Measurements from ENCODE around the gene TSPAN9. TPM values are rescaled to one million over a fixed set of nuclear protein-coding genes. Genes with fewer than 3 reads are reported as not detected.

The TSPAN9 gene
- total RNA-seq, 1 donor from 2014 or later = 5.0 TPM

DNA sequence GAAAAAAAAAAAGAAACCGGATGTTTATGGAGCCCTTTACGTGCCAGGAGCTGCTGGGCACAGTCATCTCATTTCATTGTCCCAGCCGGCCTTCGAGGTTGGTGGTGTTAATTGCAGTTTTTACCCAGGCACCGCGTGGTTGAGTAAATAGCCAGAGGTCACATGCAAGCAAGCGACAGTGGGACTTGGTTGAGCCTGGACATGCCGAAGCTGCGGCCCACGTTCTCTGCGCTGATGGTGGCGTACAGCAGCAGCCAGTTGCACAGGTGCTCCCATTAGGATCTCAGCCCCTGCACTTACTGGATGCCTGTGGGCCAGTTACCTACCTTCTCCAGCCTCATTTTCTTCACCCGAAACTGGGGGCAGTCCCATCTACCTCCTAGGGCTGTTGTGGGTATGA is 54.0 kb downstream of the TSPAN9 start:
- no peak for TF ChIP-seq CTCF (IDR thresholded peaks at IDR 0.05; ENCODE audit: insufficient read depth, low read length, severe bottlenecking)
- H3K27me3 ChIP-seq (ENCODE audit: control insufficient read depth, insufficient read depth, low read length) = no peaks in the 10 kb centered on the region
- DNase-seq (ENCODE audit: low read depth) = no peak
- no peak overlapping the region for H3K4me3 ChIP-seq (ENCODE audit: low read depth, low read length)
- H3K36me3 ChIP-seq (ENCODE audit: control insufficient read depth, insufficient read depth, low read length) = no peaks in the 10 kb centered on the region
- FAIRE-seq = no peak

DNA sequence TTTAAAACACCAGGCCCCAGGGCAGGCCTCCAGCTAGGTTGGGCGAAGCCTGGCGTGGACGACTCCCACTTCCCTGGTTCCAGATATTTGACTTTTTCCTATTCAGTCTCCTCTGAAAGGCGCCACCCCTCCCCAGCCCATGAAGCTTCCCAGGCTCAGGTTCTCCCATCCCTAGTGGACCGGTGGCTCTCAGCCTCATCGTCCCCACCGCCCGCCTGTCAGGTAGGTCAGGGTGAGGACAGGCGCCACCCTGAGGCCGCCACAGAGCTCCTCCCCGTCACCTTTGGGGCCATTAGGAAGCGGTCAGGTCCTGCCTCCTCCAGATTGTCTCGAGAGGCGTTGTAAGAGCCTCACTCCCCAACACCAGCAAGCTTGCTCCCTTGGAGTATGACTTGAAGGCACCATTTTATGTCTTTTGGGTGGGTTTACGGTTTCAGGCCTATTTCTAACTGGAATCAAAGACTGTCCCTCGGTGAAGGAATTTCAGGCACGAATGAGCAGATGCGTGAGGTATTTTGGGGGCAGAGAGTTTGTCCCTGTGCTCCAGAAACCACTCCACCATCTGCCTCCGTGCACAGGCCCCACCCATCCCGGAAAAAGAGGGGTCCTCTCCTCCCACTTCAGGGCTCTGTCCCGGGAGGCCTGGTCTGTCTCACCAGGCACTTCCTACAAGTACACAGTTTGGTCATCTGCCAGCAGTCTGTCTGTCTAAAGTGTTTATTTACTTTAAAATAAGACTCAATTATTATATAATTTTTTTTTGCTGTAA is 55.6 kb downstream of the TSPAN9 start:
- H3K27me3 ChIP-seq (ENCODE audit: control insufficient read depth, insufficient read depth, low read length) = no peaks in the 10 kb centered on the region
- FAIRE-seq = no peak
- no peak for TF ChIP-seq CTCF (IDR thresholded peaks at IDR 0.05; ENCODE audit: insufficient read depth, low read length, severe bottlenecking)

GRCh38 chr12:3133405-3133783 is 56.2 kb downstream of the TSPAN9 start:
- no peak for FAIRE-seq
- TF ChIP-seq CTCF (IDR thresholded peaks at IDR 0.05; ENCODE audit: insufficient read depth, low read length, severe bottlenecking) = no peak
- no peak for DNase-seq (ENCODE audit: low read depth)

More for the DNA sequence above, 55.6 kb downstream of the TSPAN9 start:
- Histone ChIP-seq H3K4me3 (ENCODE audit: low read depth, low read length) (no peak overlapping the region), H3K36me3 (ENCODE audit: control insufficient read depth, insufficient read depth, low read length) (no peaks in the 10 kb centered on the region)
- DNase-seq (ENCODE audit: low read depth) = no peak

DNA sequence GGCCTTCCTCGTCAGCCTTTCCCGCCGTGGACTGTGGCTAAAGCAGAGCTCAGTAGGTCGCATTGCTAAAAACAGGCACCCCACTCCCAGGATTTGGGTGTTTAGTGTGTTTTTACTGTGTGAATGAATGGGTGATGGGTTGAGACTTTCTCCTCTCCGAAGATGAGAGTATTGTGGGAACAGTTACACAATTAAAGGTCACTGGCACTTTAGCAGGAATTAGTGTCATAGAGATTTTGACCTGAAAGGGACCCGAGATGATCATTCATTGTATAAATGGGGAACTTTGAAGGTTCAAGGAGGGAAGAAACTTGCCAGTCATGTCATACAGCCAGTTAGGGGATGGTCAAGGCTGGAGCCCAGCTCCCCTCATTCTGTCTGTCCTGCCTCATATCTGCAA is 56.9 kb downstream of the TSPAN9 start:
- FAIRE-seq (no peak), DNase-seq (ENCODE audit: low read depth) (no peak)
- no peaks in the 10 kb centered on the region for H3K27me3 ChIP-seq (ENCODE audit: control insufficient read depth, insufficient read depth, low read length)
- H3K36me3 ChIP-seq (ENCODE audit: control insufficient read depth, insufficient read depth, low read length) = no peaks in the 10 kb centered on the region
- no peak overlapping the region for H3K4me3 ChIP-seq (ENCODE audit: low read depth, low read length)
- TF ChIP-seq CTCF (IDR thresholded peaks at IDR 0.05; ENCODE audit: insufficient read depth, low read length, severe bottlenecking) = no peak

More at GRCh38 chr12:3133405-3133783, 56.2 kb downstream of the TSPAN9 start:
- Histone ChIP-seq H3K36me3 (ENCODE audit: control insufficient read depth, insufficient read depth, low read length) (no peaks in the 10 kb centered on the region), H3K4me3 (ENCODE audit: low read depth, low read length) (no peak overlapping the region), H3K27me3 (ENCODE audit: control insufficient read depth, insufficient read depth, low read length) (no peaks in the 10 kb centered on the region)

GRCh38 chr12:3134526-3135135 is 57.5 kb downstream of the TSPAN9 start:
- no peak for TF ChIP-seq CTCF (IDR thresholded peaks at IDR 0.05; ENCODE audit: insufficient read depth, low read length, severe bottlenecking)
- H3K36me3 ChIP-seq (ENCODE audit: control insufficient read depth, insufficient read depth, low read length) = no peaks in the 10 kb centered on the region
- H3K4me3 ChIP-seq (ENCODE audit: low read depth, low read length) = no peak overlapping the region
- no peaks in the 10 kb centered on the region for H3K27me3 ChIP-seq (ENCODE audit: control insufficient read depth, insufficient read depth, low read length)
- FAIRE-seq = no peak
- no peak for DNase-seq (ENCODE audit: low read depth)
